Caki2 (cell line): ENCODE measurements around the gene CT55. TPM values are rescaled to one million over a fixed set of nuclear protein-coding genes. Genes with fewer than 3 reads are reported as not detected.

Experiments used
- DNase-seq: peaks from one replicate; pipeline ENCODE4 v3.0.0-alpha.2; 2015; ENCODE audit warnings: low read depth
- in situ Hi-C: cut with HindIII; loops from 2 replicates; pipeline ENCODE4 v1.10.0; 2016; ENCODE audit warnings: low sequenced_read_pairs, low pct_unique_long_range_greater_than_20kb, mixed read lengths
- total RNA-seq: library from RNA; depleted of rRNA; stranded (reverse); fragments of >200 nt; shearing (Covaris generic); gene quantifications from 2 replicates; pipeline ENCODE4 v1.2.3, GENCODE V29; 2014; ENCODE audit warnings: low replicate concordance; rRNA removed

CT55 gene
- total RNA-seq, 1 experiment from 2014 or later: not detected

DNA sequence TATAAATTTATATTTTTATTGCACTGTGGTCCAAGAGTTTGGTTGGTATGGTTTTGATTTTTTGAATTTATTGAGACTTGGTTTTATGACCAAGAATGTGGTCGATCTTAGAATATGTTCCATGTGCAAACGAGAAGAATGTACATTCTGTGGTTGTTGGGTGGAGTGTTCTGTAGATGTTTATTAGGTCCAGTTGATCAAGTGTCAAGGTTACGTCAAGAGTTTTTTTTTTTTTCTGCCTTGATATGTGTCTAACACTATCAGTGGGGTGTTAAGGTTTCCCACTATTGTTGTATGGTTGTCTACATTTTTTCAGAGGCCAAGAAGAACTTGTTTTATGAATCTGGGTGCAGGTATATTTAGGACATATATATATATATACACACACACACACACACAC is 61.6 kb downstream of the CT55 start:
- in situ Hi-C loops: no loop called here
- no peak for DNase-seq

Other genes starting within 250 kb of the CT55 start
- 11.8 and 20.0 TPM in 2 replicates for gene SMIM10, start 180.4 kb downstream of the CT55 start, total RNA-seq
- 8.2 and 14.2 TPM in 2 replicates for gene RTL8B, start 148.9 kb downstream of the CT55 start, total RNA-seq
- gene RTL8C, start 139.0 kb downstream of the CT55 start, total RNA-seq: 43.8 and 45.1 TPM in 2 replicates
- gene RTL8A, start 119.3 kb downstream of the CT55 start, total RNA-seq: 2.1 TPM in 1 of 2 replicates, not detected in the other
- gene SMIM10L2B, start 72.7 kb downstream of the CT55 start, total RNA-seq: 2.1 and 3.5 TPM in 2 replicates
- gene ETDB, start 50.9 kb downstream of the CT55 start, total RNA-seq: not detected in 2 replicates
- gene ETDA, start 80.7 kb upstream of the CT55 start, total RNA-seq: not detected in 2 replicates
- gene ETDC, start 138.1 kb upstream of the CT55 start, total RNA-seq: not detected in 2 replicates
- gene ZNF75D, start 172.7 kb upstream of the CT55 start, total RNA-seq: 2.6 and 3.3 TPM in 2 replicates
- 1.5 and 1.8 TPM in 2 replicates for gene ZNF449, start 173.4 kb upstream of the CT55 start, total RNA-seq